Psoas muscle (tissue), 8 donors: ENCODE data around the gene NPTX2. TPM values are rescaled to one million over a fixed set of nuclear protein-coding genes. Genes with fewer than 3 reads are reported as not detected.

ENCODE experiments used
- ATAC-seq, 4 donors: fragments of 200-7000 bp; cut with Tn5 transposase; one replicate each; pipeline ENCODE4 v1.9.1; 2020; ENCODE audit warnings: moderate library complexity in 3 of 4, mild to moderate bottlenecking in 2 of 4
- DNase-seq, 2 donors: peaks; one replicate each; pipeline ENCODE4 v3.0.0-alpha.2; 2020
- H3K27ac ChIP-seq: fragments of 200-600 bp; one replicate; pipeline ENCODE4 v1.8.0; 2022
- H3K27me3 ChIP-seq, 3 donors: fragments of 200-600 bp in 1 of 3; one replicate each; pipeline versions ENCODE4 v1.6.1 to v1.8.0; 2013 to 2022; ENCODE audit warnings: low read length in 2 of 3, mild to moderate bottlenecking in 2 of 3, moderate library complexity in 1 of 3; ENCODE audit not compliant: insufficient read depth in 3 of 3
- H3K36me3 ChIP-seq, 2 donors: fragments of 200-600 bp in 1 of 2; one replicate each; pipeline versions ENCODE4 v1.6.1 to v1.8.0; 2013 to 2022; ENCODE audit warnings: low read depth in 1 of 2, mild to moderate bottlenecking in 1 of 2, moderate library complexity in 1 of 2; ENCODE audit not compliant: insufficient read depth in 1 of 2
- H3K4me1 ChIP-seq: fragments of 200-600 bp; one replicate; pipeline ENCODE4 v1.8.0; 2022
- H3K4me3 ChIP-seq: fragments of 200-600 bp; one replicate; pipeline ENCODE4 v1.8.0; 2022; ENCODE audit warnings: mild to moderate bottlenecking
- H3K9me3 ChIP-seq: fragments of 200-600 bp; one replicate; pipeline ENCODE4 v1.8.0; 2022
- CTCF ChIP-seq: fragments of 200-600 bp; IDR thresholded peaks from one replicate; pipeline ENCODE4 v1.8.0; 2022; ENCODE audit warnings: antibody characterized with exemption
- WGBS, 3 donors: extraction: QIAGEN DNeasy Blood & Tissue Kit; methylation state at CpG; one replicate each; pipeline versions ENCODE4 v1.1.6 to v1.1.7; 2013; 5-methylcytosine and 5-hydroxymethylcytosine counted together
- intact Hi-C, 2 donors: fragments of 100-400 bp; cut with DNase I; formaldehyde crosslinking; loops; one replicate each; pipeline versions ENCODE4 v1.11.0 to v1.14.2; 2022
- polyA plus RNA-seq, 3 donors: library from polyadenylated mRNA; stranded (reverse); fragments of 200-250 nt; gene quantifications; one replicate each; pipeline ENCODE4 v1.2.3, GENCODE V29; 2013
- total RNA-seq, 4 donors: library from RNA; stranded (reverse); fragmentation: NEBNext Ultra II Directional in 2 of 4; extraction: Animal tissue kit (Norgen Biotek cat#: 25700) in 2 of 4; gene quantifications; one replicate each; pipeline versions ENCODE4 v1.2.1 to v1.2.4, GENCODE V29; 2021 to 2023
- donor health status: healthy with polysubstance abuse.
- donor health status: DM: no; HTN: no; CAD: no; lungs with moderate emphysema.
- donor health status: Bipolar disorder and iron deficiency.
- donor health status: healthy.
- donor health status: DM: yes; HTN: yes; CAD: no.
- donor health status: DM: no; HTN: no; CAD: no.
- donor health status: DM: no; HTN: no; CAD: no.
- donor health status: DM: yes; HTN: yes; CAD: no.

Gene NPTX2
- total and polyA plus RNA-seq, 7 donors = 1.3 to 8.7 (median 5.3) TPM

GRCh38 chr7:98646465-98646864 lies 29.4 kb downstream of the NPTX2 start:
- 71 to 82% (median 71%) methylated on average over 2 of the region's 2 CpGs for WGBS, 3 donors
- TF ChIP-seq CTCF = no peak
- ATAC-seq = no peak
- Histone ChIP-seq H3K9me3 (no peaks in the 10 kb centered on the region), H3K4me1 (no peaks in the 10 kb centered on the region), H3K36me3 (no peaks in the 10 kb centered on the region), H3K4me3 (no peak overlapping the region), H3K27ac (no peak overlapping the region), H3K27me3 (no peaks in the 10 kb centered on the region)
- DNase-seq = no peak
- intact Hi-C loops = no loop called here

- intact Hi-C loops = no loop called here
- no peak overlapping the region for H3K4me3 ChIP-seq
- no peaks in the 10 kb centered on the region for H3K27me3 ChIP-seq
- DNase-seq = no peak
- H3K4me1 ChIP-seq = no peaks in the 10 kb centered on the region
- no peaks in the 10 kb centered on the region for H3K36me3 ChIP-seq
- no peak for TF ChIP-seq CTCF
- ATAC-seq = no peak
- H3K27ac ChIP-seq = no peak overlapping the region
- no peaks in the 10 kb centered on the region for H3K9me3 ChIP-seq
- 56 to 60% (median 56%) methylated on average over 4 of the region's 4 CpGs for WGBS, 3 donors
Measured at GRCh38 chr7:98647326-98647725, 30.2 kb downstream of the NPTX2 start.

GRCh38 chr7:98651760-98652159 lies 34.7 kb downstream of the NPTX2 start:
- Histone ChIP-seq H3K27me3 (peaks cover 0 to 3% (median 0%) of the 10 kb centered on the region in 3 donors), H3K4me3 (no peak overlapping the region), H3K9me3 (no peaks in the 10 kb centered on the region), H3K27ac (no peak overlapping the region), H3K36me3 (no peaks in the 10 kb centered on the region), H3K4me1 (no peaks in the 10 kb centered on the region)
- ATAC-seq (no peak), DNase-seq (no peak)
- intact Hi-C loops = no loop called here
- TF ChIP-seq CTCF = no peak
- WGBS, 3 donors = 22 to 35% (median 33%) methylated on average over 6 of the region's 6 CpGs

GRCh38 chr7:98653601-98654310 lies 36.7 kb downstream of the NPTX2 start:
- Histone ChIP-seq H3K4me1 (no peaks in the 10 kb centered on the region), H3K27me3 (peaks cover 0 to 5% (median 0%) of the 10 kb centered on the region in 3 donors), H3K4me3 (no peak overlapping the region), H3K36me3 (no peaks in the 10 kb centered on the region), H3K27ac (no peak overlapping the region), H3K9me3 (no peaks in the 10 kb centered on the region)
- DNase-seq (no peak), ATAC-seq (no peak)
- 62 to 71% (median 65%) methylated on average over 6 of the region's 6 CpGs for WGBS, 3 donors
- intact Hi-C loops = no loop called here
- no peak for TF ChIP-seq CTCF
